ENCODE results near the gene CCDC63. TPM values are rescaled to one million over a fixed set of nuclear protein-coding genes. Genes with fewer than 3 reads are reported as not detected.

CCDC63 gene
- total and polyA plus RNA-seq, 2 of the 13 experiments (the other 11 are each of a cell fraction or from before 2014, with no cell fraction given) = not detected

DNA sequence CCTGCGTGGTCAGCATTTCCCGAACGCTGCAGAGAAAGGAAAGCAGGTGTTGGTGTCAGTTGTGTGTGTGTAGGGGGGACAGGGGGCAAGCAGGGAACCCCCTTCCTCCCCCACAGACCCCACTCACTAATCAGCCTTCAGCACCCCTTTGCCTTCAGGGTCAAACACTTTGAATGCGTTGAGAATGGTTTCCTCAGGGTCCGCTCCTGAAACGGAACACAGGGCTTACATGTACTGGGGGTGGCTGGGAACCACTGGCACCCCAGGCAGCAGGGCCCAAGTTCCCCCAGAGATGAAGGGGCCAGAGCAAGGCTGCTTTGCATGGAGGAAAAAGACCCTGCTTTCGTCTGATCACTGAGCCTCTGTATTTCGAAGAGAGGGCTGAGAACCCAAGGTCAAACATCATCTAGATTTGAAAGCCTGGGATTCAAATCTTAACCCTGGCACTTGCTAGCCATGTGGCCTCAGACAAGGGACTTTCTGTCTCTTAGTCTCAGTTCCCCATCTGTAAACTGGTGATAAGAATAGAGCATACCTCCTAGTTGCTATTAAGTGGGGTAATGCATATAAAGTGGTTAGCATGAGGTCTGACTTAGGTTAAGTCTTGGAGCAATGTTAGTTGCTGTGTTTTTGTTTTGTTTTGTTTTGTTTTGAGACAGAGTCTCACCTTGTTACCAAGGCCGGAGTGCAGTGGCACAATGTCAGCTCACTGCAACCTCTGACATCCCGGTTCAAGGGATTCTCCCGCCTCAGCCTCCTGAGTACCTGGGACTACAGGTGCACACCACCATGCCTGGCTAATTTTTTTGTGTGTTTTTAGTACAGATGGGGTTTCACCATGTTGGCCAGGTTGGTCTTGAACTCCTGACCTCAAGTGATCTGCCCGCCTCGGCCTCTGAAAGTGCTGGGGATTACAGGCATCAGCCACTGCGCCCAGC lies 66.6 kb downstream of the CCDC63 start:
- Histone ChIP-seq H3K27me3 (ENCODE audit: control insufficient read depth in 1 of 2, insufficient read depth in 2 of 2, low read length in 2 of 2) (peaks cover 0 to 18% of the 10 kb centered on the region in 2 experiments; a peak in 4 of 5 replicates), H3K9me3 (ENCODE audit: low read length) (no peaks in the 10 kb centered on the region), H3K4me1 (ENCODE audit: insufficient read depth, low read length) (no peaks in the 10 kb centered on the region), H3K4me3 (replicated peaks in 1 of 3; ENCODE audit: insufficient read depth in 1 of 3, low read depth in 2 of 3, low read length in 3 of 3) (no peak overlapping the region), H3K27ac (ENCODE audit: extremely low read length, insufficient read depth, low read length) (no peak overlapping the region), H3K79me2 (ENCODE audit: insufficient read depth, low read length) (no peaks in the 10 kb centered on the region), H3K36me3 (replicated peaks in 1 of 2; ENCODE audit: control insufficient read depth in 1 of 2, insufficient read depth in 2 of 2, low read length in 2 of 2) (no peaks in the 10 kb centered on the region), H3K9ac (ENCODE audit: insufficient read depth, low read depth, low read length) (no peak overlapping the region), H2AFZ (ENCODE audit: low read length) (no peak overlapping the region), H4K20me1 (ENCODE audit: insufficient read depth, low read length) (no peaks in the 10 kb centered on the region), H3K4me2 (ENCODE audit: low read depth, low read length) (no peak overlapping the region)
- intact Hi-C loops (cut with micrococcal nuclease; ENCODE audit: unreplicated experiment) = no loop called here
- ATAC-seq = no peak
- no TSS peak for BruUV-seq (replicated peaks)
- DNase-seq (ENCODE audit: low spot score) = no peak
- ChIA-PET POLR2A (no interaction called here), CTCF (ENCODE audit: low intra/inter-chr PET ratio, low total read pairs) (no interaction called here)
- in situ Hi-C loops (cut with HindIII; ENCODE audit: extremely low pct_ligation_motif_present, low pct_unique_long_range_greater_than_20kb) = no loop called here
- 29% methylated on average over 10 of the region's 14 CpGs for WGBS (ENCODE audit: low lambda C conversion rate)
- FAIRE-seq = no peak
- TF ChIP-seq MAFG (CRISPR knock-in tag; IDR thresholded peaks at IDR 0.05) = no peak
- no peak for TF ChIP-seq CENPX (CRISPR knock-in tag; IDR thresholded peaks at IDR 0.05)
- TF ChIP-seq, protein P1, sequence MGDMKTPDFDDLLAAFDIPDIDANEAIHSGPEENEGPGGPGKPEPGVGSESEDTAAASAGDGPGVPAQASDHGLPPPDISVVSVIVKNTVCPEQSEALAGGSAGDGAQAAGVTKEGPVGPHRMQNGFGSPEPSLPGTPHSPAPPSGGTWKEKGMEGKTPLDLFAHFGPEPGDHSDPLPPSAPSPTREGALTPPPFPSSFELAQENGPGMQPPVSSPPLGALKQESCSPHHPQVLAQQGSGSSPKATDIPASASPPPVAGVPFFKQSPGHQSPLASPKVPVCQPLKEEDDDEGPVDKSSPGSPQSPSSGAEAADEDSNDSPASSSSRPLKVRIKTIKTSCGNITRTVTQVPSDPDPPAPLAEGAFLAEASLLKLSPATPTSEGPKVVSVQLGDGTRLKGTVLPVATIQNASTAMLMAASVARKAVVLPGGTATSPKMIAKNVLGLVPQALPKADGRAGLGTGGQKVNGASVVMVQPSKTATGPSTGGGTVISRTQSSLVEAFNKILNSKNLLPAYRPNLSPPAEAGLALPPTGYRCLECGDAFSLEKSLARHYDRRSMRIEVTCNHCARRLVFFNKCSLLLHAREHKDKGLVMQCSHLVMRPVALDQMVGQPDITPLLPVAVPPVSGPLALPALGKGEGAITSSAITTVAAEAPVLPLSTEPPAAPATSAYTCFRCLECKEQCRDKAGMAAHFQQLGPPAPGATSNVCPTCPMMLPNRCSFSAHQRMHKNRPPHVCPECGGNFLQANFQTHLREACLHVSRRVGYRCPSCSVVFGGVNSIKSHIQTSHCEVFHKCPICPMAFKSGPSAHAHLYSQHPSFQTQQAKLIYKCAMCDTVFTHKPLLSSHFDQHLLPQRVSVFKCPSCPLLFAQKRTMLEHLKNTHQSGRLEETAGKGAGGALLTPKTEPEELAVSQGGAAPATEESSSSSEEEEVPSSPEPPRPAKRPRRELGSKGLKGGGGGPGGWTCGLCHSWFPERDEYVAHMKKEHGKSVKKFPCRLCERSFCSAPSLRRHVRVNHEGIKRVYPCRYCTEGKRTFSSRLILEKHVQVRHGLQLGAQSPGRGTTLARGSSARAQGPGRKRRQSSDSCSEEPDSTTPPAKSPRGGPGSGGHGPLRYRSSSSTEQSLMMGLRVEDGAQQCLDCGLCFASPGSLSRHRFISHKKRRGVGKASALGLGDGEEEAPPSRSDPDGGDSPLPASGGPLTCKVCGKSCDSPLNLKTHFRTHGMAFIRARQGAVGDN (CRISPR knock-in tag; IDR thresholded peaks at IDR 0.05) = no peak
- no peak for TF ChIP-seq NFIB (CRISPR knock-in tag; IDR thresholded peaks at IDR 0.05; ENCODE audit: borderline replicate concordance)
- no peak for TF ChIP-seq ZNF879 (CRISPR knock-in tag; IDR thresholded peaks at IDR 0.05)
- TF ChIP-seq ZFX (CRISPR knock-in tag; IDR thresholded peaks at IDR 0.05; ENCODE audit: low read depth) = no peak
- TF ChIP-seq RXRB (CRISPR knock-in tag; IDR thresholded peaks at IDR 0.05; ENCODE audit: borderline replicate concordance) = no peak
- no peak for TF ChIP-seq CBX2 (IDR thresholded peaks at IDR 0.05; ENCODE audit: low read depth, low read length)
- no peak for TF ChIP-seq CBX2 (CRISPR knock-in tag; IDR thresholded peaks at IDR 0.05; ENCODE audit: low read depth)
- no peak for TF ChIP-seq ZNF773 (CRISPR knock-in tag; IDR thresholded peaks at IDR 0.05; ENCODE audit: borderline replicate concordance)
- TF ChIP-seq KLF11 (CRISPR knock-in tag; IDR thresholded peaks at IDR 0.05) = no peak
- TF ChIP-seq, protein P2, sequence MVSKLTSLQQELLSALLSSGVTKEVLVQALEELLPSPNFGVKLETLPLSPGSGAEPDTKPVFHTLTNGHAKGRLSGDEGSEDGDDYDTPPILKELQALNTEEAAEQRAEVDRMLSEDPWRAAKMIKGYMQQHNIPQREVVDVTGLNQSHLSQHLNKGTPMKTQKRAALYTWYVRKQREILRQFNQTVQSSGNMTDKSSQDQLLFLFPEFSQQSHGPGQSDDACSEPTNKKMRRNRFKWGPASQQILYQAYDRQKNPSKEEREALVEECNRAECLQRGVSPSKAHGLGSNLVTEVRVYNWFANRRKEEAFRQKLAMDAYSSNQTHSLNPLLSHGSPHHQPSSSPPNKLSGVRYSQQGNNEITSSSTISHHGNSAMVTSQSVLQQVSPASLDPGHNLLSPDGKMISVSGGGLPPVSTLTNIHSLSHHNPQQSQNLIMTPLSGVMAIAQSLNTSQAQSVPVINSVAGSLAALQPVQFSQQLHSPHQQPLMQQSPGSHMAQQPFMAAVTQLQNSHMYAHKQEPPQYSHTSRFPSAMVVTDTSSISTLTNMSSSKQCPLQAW (CRISPR knock-in tag; IDR thresholded peaks at IDR 0.05) = no peak
- TF ChIP-seq U2AF1 (optimal IDR thresholded peaks at IDR 0.05; ENCODE audit: low read depth, low read length) = no peak
- TF ChIP-seq, protein P3, sequence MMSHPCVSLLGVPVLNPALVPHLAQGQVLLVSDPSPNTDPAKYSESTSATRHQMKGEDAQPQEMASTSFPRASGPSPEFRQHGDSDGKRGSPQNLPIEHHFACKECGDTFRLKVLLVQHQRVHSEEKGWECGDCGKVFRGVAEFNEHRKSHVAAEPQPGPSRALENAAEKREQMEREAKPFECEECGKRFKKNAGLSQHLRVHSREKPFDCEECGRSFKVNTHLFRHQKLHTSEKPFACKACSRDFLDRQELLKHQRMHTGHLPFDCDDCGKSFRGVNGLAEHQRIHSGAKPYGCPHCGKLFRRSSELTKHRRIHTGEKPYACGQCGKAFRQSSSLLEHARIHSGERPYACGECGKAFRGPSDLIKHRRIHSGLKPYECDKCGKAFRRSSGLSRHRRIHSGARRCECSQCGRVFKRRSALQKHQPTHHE (CRISPR knock-in tag; IDR thresholded peaks at IDR 0.05; ENCODE audit: borderline replicate concordance) = no peak
- no peak for TF ChIP-seq NCOA5 (CRISPR knock-in tag; IDR thresholded peaks at IDR 0.05)
- no peak for TF ChIP-seq ZBTB8A (CRISPR knock-in tag; IDR thresholded peaks at IDR 0.05; ENCODE audit: borderline replicate concordance, low read depth)

All from HepG2 (cell line).